Upper lobe of left lung (tissue), 6 donors: Measurements from ENCODE around the gene MYO15A. TPM values are rescaled to one million over a fixed set of nuclear protein-coding genes. Genes with fewer than 3 reads are reported as not detected.

Experiments
- ATAC-seq, 2 donors: fragments of 200-7000 bp; cut with Tn5 transposase; one replicate each; pipeline ENCODE4 v1.9.1; 2022; ENCODE audit warnings: mild to moderate bottlenecking in 2 of 2, moderate library complexity in 2 of 2; ENCODE audit not compliant: low FRiP score in 2 of 2
- DNase-seq, 2 donors: peaks; one replicate each; pipeline ENCODE4 v3.0.0-alpha.2; 2019 to 2020
- H3K27ac ChIP-seq, 4 donors: fragments of 200-600 bp; sonication (generic); one replicate each; pipeline ENCODE4 v1.5.1; 2016 to 2019
- H3K27me3 ChIP-seq, 4 donors: fragments of 200-600 bp; sonication (generic); one replicate each; pipeline ENCODE4 v1.5.1; 2017 to 2019
- H3K36me3 ChIP-seq, 4 donors: fragments of 200-600 bp; sonication (generic); one replicate each; pipeline ENCODE4 v1.5.1; 2016 to 2019
- H3K4me1 ChIP-seq, 4 donors: fragments of 200-600 bp; sonication (generic); one replicate each; pipeline ENCODE4 v1.5.1; 2018 to 2019
- H3K4me3 ChIP-seq, 4 donors: fragments of 200-600 bp; sonication (generic); one replicate each; pipeline ENCODE4 v1.5.1; 2017 to 2019; ENCODE audit warnings: mild to moderate bottlenecking in 2 of 4, moderate library complexity in 1 of 4
- H3K9me3 ChIP-seq, 4 donors: fragments of 200-600 bp; sonication (generic); one replicate each; pipeline ENCODE4 v1.5.1; 2018 to 2019
- CTCF ChIP-seq, 6 experiments: fragments of 450-650 bp in 4 of 6; fragments of 200-600 bp in 2 of 6; sonication (generic) in 2 of 6; IDR thresholded peaks; one replicate each; pipeline ENCODE4 v1.5.1; 2016 to 2019; ENCODE audit warnings: antibody characterized with exemption in 6 of 6
- EP300 ChIP-seq, 4 donors: sonication (generic); formaldehyde crosslinking; IDR thresholded peaks; one replicate each; pipeline ENCODE4 v1.5.1; 2017; ENCODE audit warnings: antibody characterized with exemption in 4 of 4, control low read depth in 2 of 4
- POLR2A ChIP-seq, 4 donors: fragments of 450-650 bp; IDR thresholded peaks; one replicate each; pipeline ENCODE4 v1.5.1; 2016 to 2017; ENCODE audit warnings: antibody characterized with exemption in 4 of 4, mild to moderate bottlenecking in 2 of 4
- POLR2AphosphoS5 ChIP-seq, 2 donors: sonication (generic); formaldehyde crosslinking; IDR thresholded peaks; one replicate each; pipeline ENCODE4 v1.5.1; 2017; ENCODE audit warnings: antibody characterized with exemption in 2 of 2
- WGBS, 2 donors: methylation state at CpG; one replicate each; pipeline ENCODE4 v1.1.5; 2017 to 2018; 5-methylcytosine and 5-hydroxymethylcytosine counted together
- total RNA-seq, 6 donors: library from RNA; depleted of rRNA in 4 of 6; stranded (reverse); fragments of >200 nt in 4 of 6; gene quantifications; one replicate each; pipeline versions ENCODE4 v1.1.0 to v1.2.1, GENCODE V29; 2016 to 2021
- donor health status: DM: no; HTN: no; CAD: no; lungs with moderate emphysema.
- donor health status: DM: no; HTN: yes; CAD: no; lungs with severe emphysema.

The MYO15A gene
- 1 to 10 TPM; 2.0 to 9.4 (median 3.9) TPM for total RNA-seq

GRCh38 chr17:18108401-18109312, at the start of gene MYO15A:
Gene MYO15A (plus strand): TSS chr17:18108756. CDS start chr17:18118801, 10,045 bp downstream.
- DNase-seq (peak in 1 of 2 donors; percentile 52), ATAC-seq (no peak)
- WGBS, 2 donors = 17 to 90% methylated on average over 1 to 15 of the region's 17 CpGs
- H3K27ac ChIP-seq = no peak within 1 kb of the TSS
- no peak for TF ChIP-seq POLR2AphosphoS5 (IDR thresholded peaks at IDR 0.05)
- no peaks in the 10 kb centered on the region for H3K9me3 ChIP-seq
- H3K4me1 ChIP-seq = no peaks in the 10 kb centered on the region
- peaks cover 0 to 43% (median 23%) of the 10 kb centered on the region in 4 donors for H3K36me3 ChIP-seq
- H3K4me3 ChIP-seq = no peak within 1 kb of the TSS
- no peaks in the 10 kb centered on the region for H3K27me3 ChIP-seq

GRCh38 chr17:18059283-18059682, 49.3 kb upstream of the MYO15A start:
- Histone ChIP-seq H3K36me3 (peaks cover 18 to 88% (median 52%) of the 10 kb centered on the region in 4 donors), H3K27me3 (no peaks in the 10 kb centered on the region), H3K4me3 (no peak overlapping the region), H3K9me3 (no peaks in the 10 kb centered on the region), H3K4me1 (no peaks in the 10 kb centered on the region), H3K27ac (no peak overlapping the region)
- no peak for TF ChIP-seq POLR2AphosphoS5 (IDR thresholded peaks at IDR 0.05)
- no peak for TF ChIP-seq CTCF (IDR thresholded peaks at IDR 0.05)
- TF ChIP-seq EP300 (IDR thresholded peaks at IDR 0.05) = no peak
- no peak for TF ChIP-seq POLR2A (IDR thresholded peaks at IDR 0.05)
- ATAC-seq (no peak), DNase-seq (no peak)
- WGBS, 2 donors = 63 to 66% methylated on average over 5 of the region's 5 CpGs

- Histone ChIP-seq H3K27me3 (no peaks in the 10 kb centered on the region), H3K27ac (no peak overlapping the region), H3K9me3 (no peaks in the 10 kb centered on the region), H3K4me1 (no peaks in the 10 kb centered on the region), H3K4me3 (no peak overlapping the region), H3K36me3 (peaks cover 18 to 69% (median 41%) of the 10 kb centered on the region in 4 donors)
- DNase-seq = no peak
- TF ChIP-seq EP300 (IDR thresholded peaks at IDR 0.05) = no peak
- TF ChIP-seq POLR2A (IDR thresholded peaks at IDR 0.05) = no peak
- no peak for TF ChIP-seq POLR2AphosphoS5 (IDR thresholded peaks at IDR 0.05)
- TF ChIP-seq CTCF (IDR thresholded peaks at IDR 0.05) = no peak
- ATAC-seq = no peak
- WGBS, 2 donors = 73 to 76% methylated on average over 2 of the region's 2 CpGs
Observed at GRCh38 chr17:18064053-18064452, 44.5 kb upstream of the MYO15A start.

- H3K4me3 ChIP-seq = no peak overlapping the region
- TF ChIP-seq POLR2A (IDR thresholded peaks at IDR 0.05) (no peak), CTCF (IDR thresholded peaks at IDR 0.05) (no peak), EP300 (IDR thresholded peaks at IDR 0.05) (no peak), POLR2AphosphoS5 (IDR thresholded peaks at IDR 0.05) (no peak)
- 94 to 96% methylated on average over 10 to 11 of the region's 11 CpGs for WGBS, 2 donors
- no peak for ATAC-seq
- H3K36me3 ChIP-seq = peaks cover 12 to 59% (median 32%) of the 10 kb centered on the region in 4 donors
- no peaks in the 10 kb centered on the region for H3K9me3 ChIP-seq
- no peak overlapping the region for H3K27ac ChIP-seq
- no peak for DNase-seq
- H3K27me3 ChIP-seq = no peaks in the 10 kb centered on the region
- H3K4me1 ChIP-seq = no peaks in the 10 kb centered on the region
Observed at GRCh38 chr17:18065546-18065945, 43.0 kb upstream of the MYO15A start.

GRCh38 chr17:18066866-18067265, 41.7 kb upstream of the MYO15A start:
- Histone ChIP-seq H3K9me3 (no peaks in the 10 kb centered on the region), H3K27ac (no peak overlapping the region), H3K27me3 (no peaks in the 10 kb centered on the region), H3K4me1 (no peaks in the 10 kb centered on the region), H3K36me3 (peaks cover 12 to 46% (median 22%) of the 10 kb centered on the region in 4 donors), H3K4me3 (no peak overlapping the region)
- no peak for ATAC-seq
- DNase-seq = no peak
- no peak for TF ChIP-seq POLR2A (IDR thresholded peaks at IDR 0.05)
- 93 to 95% methylated on average over 4 of the region's 4 CpGs for WGBS, 2 donors
